Measurements from ENCODE around the gene CRAT.

CRAT gene

GRCh38 chr9:129081388-129081904 lies 29.1 kb downstream of the CRAT start:
- no peak for DNase-seq

GRCh38 chr9:129080601-129081387 lies 29.8 kb downstream of the CRAT start, which contains the start of gene DOLPP1:
Gene DOLPP1, plus strand, starts transcription at chr9:129081111. Its CDS starts 21 bp downstream, at chr9:129081132.
- DNase-seq, result peak; percentile 100

GRCh38 chr9:129080298-129080600 lies 30.3 kb downstream of the CRAT start:
- no peak for DNase-seq

GRCh38 chr9:129079829-129080228 lies 30.8 kb downstream of the CRAT start:
- DNase-seq, result no peak

GRCh38 chr9:129078691-129079503 lies 31.7 kb downstream of the CRAT start:
- DNase-seq, result no peak

- no peak for DNase-seq
Measured at GRCh38 chr9:129077236-129077635, 33.4 kb downstream of the CRAT start.

- DNase-seq, result no peak
Measured at GRCh38 chr9:129076640-129077037, 34.0 kb downstream of the CRAT start.

GRCh38 chr9:129075996-129076639 lies 34.5 kb downstream of the CRAT start:
- no peak for DNase-seq

- DNase-seq, result no peak
Measured at GRCh38 chr9:129074106-129074505, 36.5 kb downstream of the CRAT start.

GRCh38 chr9:129073404-129073803 lies 37.2 kb downstream of the CRAT start:
- no peak for DNase-seq

- DNase-seq, result no peak
Measured at GRCh38 chr9:129072171-129072570, 38.4 kb downstream of the CRAT start.

GRCh38 chr9:129071526-129072126 lies 39.0 kb downstream of the CRAT start:
- DNase-seq, result peak; percentile 71

GRCh38 chr9:129070696-129071525 lies 39.7 kb downstream of the CRAT start:
- peak; percentile 66 for DNase-seq

- DNase-seq, result peak; percentile 92
Measured at GRCh38 chr9:129069862-129070641, 40.5 kb downstream of the CRAT start.

- peak; percentile 100 for DNase-seq
Measured at GRCh38 chr9:129068990-129069861, 41.4 kb downstream of the CRAT start.

- DNase-seq, result no peak
Measured at GRCh38 chr9:129068110-129068509, 42.5 kb downstream of the CRAT start.

GRCh38 chr9:129064499-129064908 lies 46.1 kb downstream of the CRAT start:
- no peak for DNase-seq

GRCh38 chr9:129063061-129063460 lies 47.5 kb downstream of the CRAT start:
- DNase-seq, result no peak

- no peak for DNase-seq
Measured at GRCh38 chr9:129060991-129061390, 49.6 kb downstream of the CRAT start.

Measured in hematopoietic multipotent progenitor cell treated with erythropoietin and hydrocortisone succinate and interleukin-3 and kit ligand, for 4 days (in vitro differentiated cells).